Activated CD4-positive, alpha-beta memory T cell treated with anti-CD3 and anti-CD28 coated beads, Interleukin-2, amount 10 ng/mL, durations not matched to agents 7 days and 5 days (primary cell): ENCODE measurements around the gene UNC13A. TPM values are rescaled to one million over a fixed set of nuclear protein-coding genes. Genes with fewer than 3 reads are reported as not detected.

ENCODE experiments used
- CTCF ChIA-PET: fragments of 350-600 bp; sonication (Branson Sonifier 250); formaldehyde crosslinking; loops from one replicate; lab custom pipeline; 2021; ENCODE audit warnings: antibody characterized with exemption, inconsistent platforms; lab: Charles Lee
- POLR2A ChIA-PET: fragments of 350-600 bp; sonication (Branson Sonifier 250); formaldehyde crosslinking; loops from one replicate; lab custom pipeline; 2021; ENCODE audit warnings: antibody characterized with exemption; lab: Charles Lee
- DNase-seq: peaks from one replicate; pipeline ENCODE4 v3.0.0-alpha.2; 2020
- H3K27ac Mint-ChIP-seq: one replicate; pipeline ENCODE4 v1.8.0; 2021; ENCODE audit warnings: mild to moderate bottlenecking, mixed read lengths
- H3K27me3 Mint-ChIP-seq: one replicate; pipeline ENCODE4 v1.8.0; 2021; ENCODE audit warnings: mixed read lengths
- H3K36me3 Mint-ChIP-seq: one replicate; pipeline ENCODE4 v1.8.0; 2021; ENCODE audit warnings: low read depth, mixed read lengths
- H3K4me1 Mint-ChIP-seq: one replicate; pipeline ENCODE4 v1.8.0; 2021; ENCODE audit warnings: mixed read lengths
- H3K4me3 Mint-ChIP-seq: one replicate; pipeline ENCODE4 v1.8.0; 2021; ENCODE audit warnings: mild to moderate bottlenecking, mixed read lengths
- H3K9me3 Mint-ChIP-seq: one replicate; pipeline ENCODE4 v1.8.0; 2021; ENCODE audit warnings: mixed read lengths
- total RNA-seq, 2 experiments: library from RNA; stranded (reverse); gene quantifications; one replicate each; pipeline ENCODE4 v1.2.3, GENCODE V29; 2021

The UNC13A gene
- under 1 TPM in 1 of 2 experiments, not detected in 1; 0.03 TPM for total RNA-seq

DNA sequence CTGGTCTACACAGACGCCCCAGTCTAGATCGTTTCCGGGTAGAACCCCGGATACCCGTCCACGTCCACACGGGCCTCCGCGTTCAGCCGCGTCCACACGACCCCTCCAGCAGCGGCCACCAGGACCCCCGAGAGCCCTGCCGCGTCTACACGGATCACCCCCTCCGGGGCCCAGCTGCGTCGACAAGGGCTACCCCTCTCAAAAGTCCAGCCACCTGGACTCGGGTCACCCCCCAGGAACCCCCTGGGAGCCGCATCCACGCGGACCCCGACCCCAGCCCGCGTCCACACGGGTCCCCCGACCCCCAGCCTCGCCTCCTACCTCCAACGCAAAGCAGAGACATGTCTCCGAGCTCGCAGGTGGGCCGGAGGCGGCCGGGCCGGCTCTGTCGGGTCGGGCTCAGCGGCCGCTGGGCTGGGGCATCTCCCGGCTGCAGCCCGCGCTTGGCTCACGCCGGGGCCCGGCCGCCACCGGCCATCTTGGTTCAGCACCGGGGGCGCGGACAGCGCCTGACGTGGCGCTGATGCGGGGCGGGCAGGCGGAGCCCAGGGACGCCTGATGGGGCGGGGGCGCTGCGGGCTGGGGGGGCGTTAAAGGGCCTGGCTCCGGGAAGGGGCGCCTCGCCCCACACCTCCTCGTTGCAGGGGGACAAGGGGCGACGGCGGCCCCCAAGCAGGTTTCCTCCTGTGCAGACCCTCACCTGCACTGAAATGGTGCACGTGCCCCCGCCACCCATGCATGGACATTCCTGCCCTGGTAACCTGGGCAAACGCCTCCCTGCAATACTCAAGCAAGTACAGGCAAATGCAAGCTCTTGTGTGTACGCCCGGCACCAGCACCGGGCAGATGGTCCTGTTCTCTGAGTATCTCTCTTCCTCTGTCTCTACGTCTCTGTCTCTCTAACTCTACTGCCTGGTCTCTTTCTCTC, at the start of gene UNC13A:
Gene UNC13A, minus strand, starts transcription at position 498 of the 928 bp plus-strand sequence. Its CDS starts 155 bp downstream, at position 343.
- ChIA-PET POLR2A (no interaction called here), CTCF (no interaction called here)
- Mint-ChIP-seq H3K4me1 (peaks cover 7% of the 10 kb centered on the region), H3K27ac (no peak within 1 kb of the TSS), H3K9me3 (no peaks in the 10 kb centered on the region), H3K36me3 (no peaks in the 10 kb centered on the region), H3K4me3 (no peak within 1 kb of the TSS), H3K27me3 (peaks cover 66% of the 10 kb centered on the region)
- DNase-seq, result peak; percentile 48

DNA sequence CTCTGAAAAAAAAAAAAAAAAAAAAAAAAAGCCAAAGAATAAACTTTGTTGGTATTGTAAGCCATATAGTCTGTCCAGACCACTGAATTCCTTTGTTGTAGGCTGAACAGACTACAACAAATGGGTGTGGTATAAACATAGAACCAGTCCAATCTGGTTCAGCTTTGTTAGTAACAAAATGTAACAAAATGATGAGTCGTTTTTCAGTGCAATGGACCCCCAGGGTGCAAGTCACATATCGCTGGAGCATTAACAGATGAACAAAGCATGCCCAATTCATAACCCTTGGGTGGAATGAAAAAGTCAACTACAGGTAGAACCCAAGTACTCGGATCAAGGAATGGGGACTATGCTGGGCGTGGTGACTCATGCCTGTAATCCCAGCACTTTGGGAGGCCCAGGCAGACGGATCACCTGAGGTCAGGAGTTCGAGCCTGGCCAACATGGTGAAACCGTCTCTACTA, 49.6 kb upstream of the UNC13A start:
- Mint-ChIP-seq H3K27ac (no peak overlapping the region), H3K9me3 (no peaks in the 10 kb centered on the region), H3K36me3 (peaks cover 25% of the 10 kb centered on the region), H3K4me3 (no peak overlapping the region), H3K27me3 (no peaks in the 10 kb centered on the region), H3K4me1 (peaks cover 7% of the 10 kb centered on the region)
- no peak for DNase-seq
- CTCF ChIA-PET, result interaction anchor here (1.1 to 1.9 kb wide), 3 partner anchors 10 to 122 kb away, joined by 3 to 7 read pairs (median 3); partner anchors contain the start of gene RPL18A
- POLR2A ChIA-PET, result interaction anchor here (0.9 to 1.1 kb wide), 2 partner anchors 10 to 14 kb away, joined by 3 read pairs; partner anchors contain the start of gene FCHO1

- peaks cover 38% of the 10 kb centered on the region for H3K36me3 Mint-ChIP-seq
- CTCF ChIA-PET, result interaction anchor here (1.1 kb wide), 1 partner anchor 11 kb away, joined by 4 read pairs; no protein-coding TSS in a partner anchor
Measured at GRCh38 chr19:17735410-17735809, 47.3 kb upstream of the UNC13A start.

GRCh38 chr19:17734146-17734545, 46.0 kb upstream of the UNC13A start:
- no peaks in the 10 kb centered on the region for H3K27me3 Mint-ChIP-seq
- peaks cover 49% of the 10 kb centered on the region for H3K36me3 Mint-ChIP-seq
- no peak for DNase-seq
- ChIA-PET CTCF (no interaction called here), POLR2A (interaction anchor here (1.0 kb wide), 1 partner anchor 9 kb away, joined by 3 read pairs; no protein-coding TSS in a partner anchor)
- no peaks in the 10 kb centered on the region for H3K9me3 Mint-ChIP-seq
- H3K4me3 Mint-ChIP-seq, result no peak overlapping the region
- no peak overlapping the region for H3K27ac Mint-ChIP-seq
- peaks cover 19% of the 10 kb centered on the region for H3K4me1 Mint-ChIP-seq

More at GRCh38 chr19:17735410-17735809, 47.3 kb upstream of the UNC13A start:
- no peak for DNase-seq
- POLR2A ChIA-PET, result interaction anchor here (1.1 kb wide), 1 partner anchor 124 kb away, joined by 3 read pairs; no protein-coding TSS in a partner anchor
- Mint-ChIP-seq H3K9me3 (no peaks in the 10 kb centered on the region), H3K27ac (no peak overlapping the region), H3K27me3 (no peaks in the 10 kb centered on the region), H3K4me3 (no peak overlapping the region), H3K4me1 (peaks cover 19% of the 10 kb centered on the region)

DNA sequence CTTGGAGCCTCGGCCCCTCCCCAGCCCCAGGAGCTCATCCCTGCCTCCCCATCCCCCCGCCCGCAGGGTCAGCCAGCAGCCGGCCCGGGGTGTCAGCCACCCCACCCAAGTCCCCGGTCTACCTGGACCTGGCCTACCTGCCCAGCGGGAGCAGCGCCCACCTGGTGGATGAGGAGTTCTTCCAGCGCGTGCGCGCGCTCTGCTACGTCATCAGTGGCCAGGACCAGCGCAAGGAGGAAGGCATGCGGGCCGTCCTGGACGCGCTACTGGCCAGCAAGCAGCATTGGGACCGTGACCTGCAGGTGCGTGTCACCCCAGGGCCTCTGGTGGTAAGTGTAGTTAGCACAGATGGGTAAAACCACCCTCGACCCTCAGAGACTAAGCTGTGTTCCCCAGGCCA, 45.0 kb upstream of the UNC13A start:
- Mint-ChIP-seq H3K27ac (no peak overlapping the region), H3K4me1 (peaks cover 15% of the 10 kb centered on the region), H3K36me3 (peaks cover 54% of the 10 kb centered on the region), H3K27me3 (no peaks in the 10 kb centered on the region), H3K9me3 (no peaks in the 10 kb centered on the region), H3K4me3 (no peak overlapping the region)
- CTCF ChIA-PET, result no interaction called here
- DNase-seq, result no peak
- POLR2A ChIA-PET, result no interaction called here

- Mint-ChIP-seq H3K9me3 (no peaks in the 10 kb centered on the region), H3K4me3 (no peak overlapping the region), H3K4me1 (peaks cover 18% of the 10 kb centered on the region), H3K36me3 (peaks cover 54% of the 10 kb centered on the region), H3K27ac (no peak overlapping the region), H3K27me3 (no peaks in the 10 kb centered on the region)
- ChIA-PET CTCF (interaction anchor here (1.1 kb wide), 1 partner anchor 8 kb away, joined by 3 read pairs; the partner anchor contains the start of gene MAP1S), POLR2A (no interaction called here)
- no peak for DNase-seq
Measured at GRCh38 chr19:17727843-17728242, 39.7 kb upstream of the UNC13A start.

- Mint-ChIP-seq H3K27me3 (no peaks in the 10 kb centered on the region), H3K36me3 (peaks cover 48% of the 10 kb centered on the region), H3K4me1 (peaks cover 19% of the 10 kb centered on the region), H3K4me3 (no peak overlapping the region), H3K9me3 (no peaks in the 10 kb centered on the region), H3K27ac (no peak overlapping the region)
- ChIA-PET CTCF (no interaction called here), POLR2A (no interaction called here)
- DNase-seq, result no peak
Measured at GRCh38 chr19:17726964-17727773, 39.0 kb upstream of the UNC13A start.

- Mint-ChIP-seq H3K27me3 (no peaks in the 10 kb centered on the region), H3K4me3 (no peak overlapping the region), H3K27ac (no peak overlapping the region), H3K4me1 (peaks cover 23% of the 10 kb centered on the region), H3K9me3 (no peaks in the 10 kb centered on the region), H3K36me3 (peaks cover 46% of the 10 kb centered on the region)
- CTCF ChIA-PET, result interaction anchor here (1.0 kb wide), 1 partner anchor 21 kb away, joined by 3 read pairs; no protein-coding TSS in a partner anchor
- POLR2A ChIA-PET, result interaction anchor here (1.1 kb wide), 1 partner anchor 57 kb away, joined by 3 read pairs; no protein-coding TSS in a partner anchor
- no peak for DNase-seq
Measured at GRCh38 chr19:17726136-17726741, 38.1 kb upstream of the UNC13A start.

DNA sequence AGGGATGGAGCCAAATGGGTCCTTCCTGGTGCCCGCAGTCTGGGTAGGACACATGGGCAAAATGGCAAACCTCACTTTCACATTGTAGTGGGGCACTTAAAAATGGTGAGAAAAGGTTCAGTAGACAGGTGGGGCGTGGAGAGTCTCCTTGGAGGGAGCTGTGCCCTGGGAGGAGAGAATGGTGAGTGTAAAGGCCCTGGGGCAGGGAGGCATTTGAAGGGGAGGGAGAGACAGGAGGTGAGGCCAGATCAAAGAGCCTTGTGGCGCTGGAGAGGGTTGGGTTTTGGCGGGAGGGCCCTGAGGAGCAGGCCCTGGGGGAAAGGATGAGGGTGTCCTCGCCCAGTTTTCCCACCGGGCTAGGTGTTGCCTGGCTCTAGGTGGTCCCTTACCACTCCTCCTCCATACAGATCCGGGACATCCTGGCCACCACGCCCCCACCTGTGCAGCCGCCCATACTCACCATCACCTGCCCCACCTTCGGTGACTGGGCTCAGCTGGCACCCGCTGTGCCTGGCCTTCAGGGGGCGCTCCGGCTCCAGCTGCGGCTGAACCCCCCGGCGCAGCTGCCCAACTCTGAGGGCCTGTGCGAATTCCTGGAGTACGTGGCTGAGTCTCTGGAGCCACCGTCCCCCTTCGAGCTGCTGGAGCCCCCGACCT, 37.4 kb upstream of the UNC13A start:
- H3K4me1 Mint-ChIP-seq, result peaks cover 25% of the 10 kb centered on the region
- POLR2A ChIA-PET, result interaction anchor here (0.9 to 1.5 kb wide), 3 partner anchors 9 to 122 kb away, joined by 3 read pairs; partner anchors contain the start of gene JAK3
- H3K27ac Mint-ChIP-seq, result no peak overlapping the region
- no peak for DNase-seq
- H3K36me3 Mint-ChIP-seq, result peaks cover 39% of the 10 kb centered on the region
- no peak overlapping the region for H3K4me3 Mint-ChIP-seq
- H3K9me3 Mint-ChIP-seq, result no peaks in the 10 kb centered on the region
- CTCF ChIA-PET, result interaction anchor here (0.5 to 1.0 kb wide), 3 partner anchors 22 to 214 kb away, joined by 3 to 4 read pairs (median 4); no protein-coding TSS in a partner anchor
- no peaks in the 10 kb centered on the region for H3K27me3 Mint-ChIP-seq

DNA sequence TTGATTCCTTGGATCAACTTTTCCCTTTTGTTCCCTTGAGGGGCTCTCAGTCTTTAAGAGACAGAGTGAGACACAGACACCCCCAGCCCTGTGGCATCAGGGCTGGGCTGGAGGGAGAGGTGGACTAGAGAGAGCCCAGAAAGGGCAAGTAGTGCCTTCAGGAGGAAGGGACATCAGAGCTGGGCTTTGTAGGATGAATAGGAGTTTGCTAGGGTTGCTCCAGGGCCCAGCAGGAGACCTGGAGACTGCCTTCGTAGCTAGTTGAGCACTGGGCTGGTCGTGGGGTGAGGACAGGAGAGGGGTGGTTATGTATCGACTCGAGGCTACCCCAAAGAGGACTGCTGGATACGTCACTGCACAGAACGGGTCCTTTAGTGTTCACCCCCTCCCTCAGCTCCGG, 36.5 kb upstream of the UNC13A start:
- Mint-ChIP-seq H3K27me3 (no peaks in the 10 kb centered on the region), H3K9me3 (no peaks in the 10 kb centered on the region), H3K36me3 (peaks cover 31% of the 10 kb centered on the region), H3K4me3 (no peak overlapping the region), H3K27ac (no peak overlapping the region), H3K4me1 (peaks cover 27% of the 10 kb centered on the region)
- no peak for DNase-seq
- POLR2A ChIA-PET, result interaction anchor here (0.6 to 1.5 kb wide), 3 partner anchors 10 to 252 kb away, joined by 3 to 4 read pairs (median 3); partner anchors contain the start of gene JAK3
- CTCF ChIA-PET, result interaction anchor here (0.5 to 1.0 kb wide), 2 partner anchors 11 to 95 kb away, joined by 4 read pairs; no protein-coding TSS in a partner anchor

DNA sequence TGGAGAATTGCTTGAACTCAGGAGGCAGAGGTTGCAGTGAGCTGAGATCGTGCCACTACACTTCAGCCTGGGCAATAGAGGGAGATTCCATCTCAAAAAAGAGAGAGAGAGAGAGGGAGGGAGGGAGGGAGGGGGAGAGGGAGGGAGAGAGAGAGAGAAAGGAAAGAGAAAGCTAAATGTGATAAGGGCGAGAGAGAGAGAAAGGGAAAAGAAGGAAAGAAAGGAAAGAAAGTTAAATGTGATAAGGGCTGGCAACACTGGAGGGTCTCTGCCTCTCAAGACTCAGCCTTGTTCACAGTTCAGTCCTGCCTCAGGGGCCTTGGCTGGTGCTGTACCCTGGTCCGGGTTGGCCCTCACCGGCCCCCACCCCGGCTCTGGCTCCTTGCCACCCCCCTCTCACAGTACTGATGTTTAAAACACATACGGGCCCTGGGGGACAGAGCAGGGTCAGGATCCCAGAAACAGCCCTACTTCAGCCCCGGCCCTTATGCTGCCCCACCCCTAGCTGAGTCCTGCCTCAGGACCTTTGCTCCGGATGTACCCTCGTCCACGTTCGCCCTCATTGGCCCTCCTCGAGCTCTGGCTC, 34.6 kb upstream of the UNC13A start:
- CTCF ChIA-PET, result interaction anchor here (0.6 kb wide), 1 partner anchor 32 kb away, joined by 3 read pairs; no protein-coding TSS in a partner anchor
- POLR2A ChIA-PET, result no interaction called here
- Mint-ChIP-seq H3K27ac (no peak overlapping the region), H3K4me1 (peaks cover 34% of the 10 kb centered on the region), H3K36me3 (peaks cover 24% of the 10 kb centered on the region), H3K27me3 (no peaks in the 10 kb centered on the region), H3K9me3 (no peaks in the 10 kb centered on the region), H3K4me3 (no peak overlapping the region)
- DNase-seq, result no peak
